ENCODE data around the gene CACNG8. TPM values are rescaled to one million over a fixed set of nuclear protein-coding genes. Genes with fewer than 3 reads are reported as not detected.

The CACNG8 gene
- polyA plus RNA-seq, 1 donor (not counting 4 experiments of a cell fraction or from before 2014, with no cell fraction given) = not detected

DNA sequence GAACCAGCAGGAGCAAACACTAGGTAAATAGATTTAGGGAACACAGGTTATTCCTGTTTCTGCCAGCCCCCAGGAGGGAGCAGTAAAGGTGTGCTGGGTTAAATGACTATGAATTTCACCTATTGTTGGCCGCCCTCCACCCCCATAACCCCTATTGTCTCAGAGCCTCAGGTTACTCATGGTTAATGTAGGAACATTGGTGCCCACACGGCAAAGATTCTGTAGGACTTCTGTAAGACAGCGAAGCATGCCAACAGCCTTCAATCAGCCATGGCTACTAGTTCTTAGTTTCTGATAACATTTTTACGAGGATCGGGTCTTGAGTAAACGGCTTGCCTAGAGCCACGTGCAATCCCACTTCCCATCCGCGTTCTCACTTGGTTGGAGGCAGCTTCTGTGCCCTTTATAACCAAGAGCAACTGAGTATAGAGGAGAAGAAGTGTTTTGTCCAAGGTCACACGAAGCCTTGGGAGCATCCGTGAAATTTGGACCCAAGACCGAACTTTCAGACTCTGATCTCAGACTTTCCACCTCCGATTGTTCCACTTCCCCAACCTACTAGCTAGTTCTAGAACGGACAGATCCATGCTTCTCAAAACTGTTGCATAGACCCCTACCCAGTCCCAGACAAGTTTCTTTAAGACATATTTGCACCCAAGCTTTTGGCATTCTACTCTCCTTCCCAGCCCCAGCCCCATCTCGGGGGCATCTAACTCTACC is 5.1 kb upstream of the CACNG8 start:
- no peak overlapping the region for H3K9ac ChIP-seq (ENCODE audit: control insufficient read depth, extremely low read depth, insufficient read depth, low read length)
- FAIRE-seq (no peak), DNase-seq (ENCODE audit: low read depth, low spot score) (no peak)
- H3K27me3 ChIP-seq (ENCODE audit: control insufficient read depth, extremely low read depth, insufficient read depth, low read length) = peaks cover 39% of the 10 kb centered on the region
- TF ChIP-seq EZH2 (IDR thresholded peaks at IDR 0.05; ENCODE audit: low read length) = no peak
- no peaks in the 10 kb centered on the region for H3K9me3 ChIP-seq (ENCODE audit: control insufficient read depth, low read depth, low read length)
- no peak overlapping the region for H3K4me3 ChIP-seq (ENCODE audit: control insufficient read depth in 2 of 3, extremely low read depth in 1 of 3, insufficient read depth in 2 of 3, low read depth in 1 of 3, low read length in 3 of 3)
- no peaks in the 10 kb centered on the region for H4K20me1 ChIP-seq (ENCODE audit: control insufficient read depth, extremely low read depth, insufficient read depth, low read length)
- no peak overlapping the region for H2AFZ ChIP-seq (ENCODE audit: control insufficient read depth, low read length)
- H3K4me1 ChIP-seq (ENCODE audit: control insufficient read depth, extremely low read depth, insufficient read depth, low read length) = no peaks in the 10 kb centered on the region
- H3K4me2 ChIP-seq (ENCODE audit: control insufficient read depth, extremely low read depth, insufficient read depth, low read depth, low read length) = no peak overlapping the region
- no peaks in the 10 kb centered on the region for H3K9me1 ChIP-seq (ENCODE audit: control insufficient read depth, extremely low read depth, insufficient read depth, low read length)
- no peaks in the 10 kb centered on the region for H3K36me3 ChIP-seq (ENCODE audit: control insufficient read depth in 2 of 2, extremely low read depth in 1 of 2, insufficient read depth in 2 of 2, low read length in 2 of 2)
- H3K79me2 ChIP-seq (ENCODE audit: control insufficient read depth, insufficient read depth, low read length) = no peaks in the 10 kb centered on the region
- dilution Hi-C loops (cut with MboI; ENCODE audit: extremely low pct_ligation_motif_present, low sequenced_read_pairs) = no loop called here
- no peak overlapping the region for H3K27ac ChIP-seq (ENCODE audit: control insufficient read depth, insufficient read depth, low read length)

DNA sequence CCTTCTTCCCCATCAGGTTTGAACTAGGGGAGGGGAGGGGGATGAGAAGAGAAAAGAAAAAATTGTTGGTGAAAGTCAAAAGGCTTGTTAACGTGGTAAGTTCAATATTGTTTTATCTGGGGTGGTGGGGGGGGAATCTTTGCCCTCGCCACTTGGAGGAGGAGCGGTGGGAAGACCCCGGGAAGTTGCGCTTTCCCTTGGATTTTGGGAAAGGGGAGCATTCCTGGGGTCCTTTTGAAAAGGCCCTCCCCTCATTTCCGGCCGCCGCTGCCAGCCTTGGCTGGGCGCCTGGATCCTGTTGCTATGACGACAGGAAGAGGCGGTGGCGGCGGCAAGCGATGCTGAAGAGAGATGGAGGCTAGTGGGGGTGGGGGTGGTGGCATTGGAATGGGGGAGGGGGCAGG is 4.6 kb upstream of the CACNG8 start:
- H3K9ac ChIP-seq (ENCODE audit: control insufficient read depth, extremely low read depth, insufficient read depth, low read length) = no peak overlapping the region
- H4K20me1 ChIP-seq (ENCODE audit: control insufficient read depth, extremely low read depth, insufficient read depth, low read length) = no peaks in the 10 kb centered on the region
- no peak for DNase-seq (ENCODE audit: low read depth, low spot score)
- dilution Hi-C loops (cut with MboI; ENCODE audit: extremely low pct_ligation_motif_present, low sequenced_read_pairs) = no loop called here
- H3K27me3 ChIP-seq (ENCODE audit: control insufficient read depth, extremely low read depth, insufficient read depth, low read length) = peaks cover 41% of the 10 kb centered on the region
- no peaks in the 10 kb centered on the region for H3K9me1 ChIP-seq (ENCODE audit: control insufficient read depth, extremely low read depth, insufficient read depth, low read length)
- no peak overlapping the region for H3K27ac ChIP-seq (ENCODE audit: control insufficient read depth, insufficient read depth, low read length)
- H3K4me2 ChIP-seq (ENCODE audit: control insufficient read depth, extremely low read depth, insufficient read depth, low read depth, low read length) = no peak overlapping the region
- no peak overlapping the region for H3K4me3 ChIP-seq (ENCODE audit: control insufficient read depth in 2 of 3, extremely low read depth in 1 of 3, insufficient read depth in 2 of 3, low read depth in 1 of 3, low read length in 3 of 3)
- no peaks in the 10 kb centered on the region for H3K36me3 ChIP-seq (ENCODE audit: control insufficient read depth in 2 of 2, extremely low read depth in 1 of 2, insufficient read depth in 2 of 2, low read length in 2 of 2)
- no peaks in the 10 kb centered on the region for H3K4me1 ChIP-seq (ENCODE audit: control insufficient read depth, extremely low read depth, insufficient read depth, low read length)
- TF ChIP-seq, protein P1, sequence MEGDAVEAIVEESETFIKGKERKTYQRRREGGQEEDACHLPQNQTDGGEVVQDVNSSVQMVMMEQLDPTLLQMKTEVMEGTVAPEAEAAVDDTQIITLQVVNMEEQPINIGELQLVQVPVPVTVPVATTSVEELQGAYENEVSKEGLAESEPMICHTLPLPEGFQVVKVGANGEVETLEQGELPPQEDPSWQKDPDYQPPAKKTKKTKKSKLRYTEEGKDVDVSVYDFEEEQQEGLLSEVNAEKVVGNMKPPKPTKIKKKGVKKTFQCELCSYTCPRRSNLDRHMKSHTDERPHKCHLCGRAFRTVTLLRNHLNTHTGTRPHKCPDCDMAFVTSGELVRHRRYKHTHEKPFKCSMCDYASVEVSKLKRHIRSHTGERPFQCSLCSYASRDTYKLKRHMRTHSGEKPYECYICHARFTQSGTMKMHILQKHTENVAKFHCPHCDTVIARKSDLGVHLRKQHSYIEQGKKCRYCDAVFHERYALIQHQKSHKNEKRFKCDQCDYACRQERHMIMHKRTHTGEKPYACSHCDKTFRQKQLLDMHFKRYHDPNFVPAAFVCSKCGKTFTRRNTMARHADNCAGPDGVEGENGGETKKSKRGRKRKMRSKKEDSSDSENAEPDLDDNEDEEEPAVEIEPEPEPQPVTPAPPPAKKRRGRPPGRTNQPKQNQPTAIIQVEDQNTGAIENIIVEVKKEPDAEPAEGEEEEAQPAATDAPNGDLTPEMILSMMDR (optimal IDR thresholded peaks at IDR 0.05 in 1 of 3, IDR thresholded peaks at IDR 0.05 in 1 of 3, conservative IDR thresholded peaks at IDR 0.05 in 1 of 3; ENCODE audit: extremely low read depth in 1 of 3, insufficient read depth in 2 of 3, low read length in 3 of 3) = no peak
- TF ChIP-seq EZH2 (IDR thresholded peaks at IDR 0.05; ENCODE audit: low read length) = no peak
- no peaks in the 10 kb centered on the region for H3K79me2 ChIP-seq (ENCODE audit: control insufficient read depth, insufficient read depth, low read length)
- no peak overlapping the region for H2AFZ ChIP-seq (ENCODE audit: control insufficient read depth, low read length)
- no peaks in the 10 kb centered on the region for H3K9me3 ChIP-seq (ENCODE audit: control insufficient read depth, low read depth, low read length)
- FAIRE-seq = no peak
